Germinal center (tissue), 1 donor: Measurements from ENCODE around the gene NBDY.

Experiments used
- DNase-seq: peaks from one replicate; pipeline ENCODE4 v3.0.0; 2012; ENCODE audit warnings: mixed read lengths, low spot score

Gene NBDY

GRCh38 chrX:56785442-56785841 is 56.4 kb downstream of the NBDY start:
- DNase-seq = no peak

DNA sequence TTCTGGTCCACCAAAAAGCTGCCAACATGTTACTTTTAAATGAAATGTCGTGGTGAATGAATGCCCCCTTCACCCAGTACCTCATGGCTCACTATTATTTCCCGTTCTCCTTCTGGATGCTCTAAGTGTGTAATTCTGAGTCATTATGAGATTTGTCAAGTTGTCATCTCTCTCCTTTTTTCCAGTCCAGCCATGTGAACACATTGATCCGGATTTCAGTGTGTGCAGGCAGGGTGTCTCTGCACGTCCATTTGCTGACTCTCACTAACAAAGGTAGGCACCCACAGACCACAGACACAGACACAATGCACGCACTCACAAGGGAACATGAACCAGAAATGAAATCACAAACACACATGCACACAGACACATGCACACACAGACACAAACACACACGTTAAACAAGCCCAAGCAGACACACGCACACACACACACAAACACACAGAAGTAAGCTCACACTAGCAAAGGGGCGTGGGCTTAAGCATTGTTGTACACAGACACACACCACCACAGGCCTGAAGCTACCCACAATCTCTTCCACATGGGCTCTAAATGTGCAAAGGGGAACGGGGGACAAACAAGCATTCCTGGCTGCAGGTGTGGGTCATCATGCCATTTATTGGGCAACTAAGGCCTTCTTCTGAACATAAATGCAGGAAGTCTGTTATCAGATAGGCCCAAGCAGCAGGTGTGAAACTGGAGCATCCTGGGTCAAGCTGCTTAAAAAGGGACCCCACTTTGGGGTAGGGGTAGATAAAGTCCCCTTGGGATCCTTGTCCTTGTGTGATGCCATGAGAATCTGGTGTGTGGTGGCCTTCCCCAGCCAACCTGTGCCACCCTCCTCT is 58.1 kb downstream of the NBDY start:
- no peak for DNase-seq

DNA sequence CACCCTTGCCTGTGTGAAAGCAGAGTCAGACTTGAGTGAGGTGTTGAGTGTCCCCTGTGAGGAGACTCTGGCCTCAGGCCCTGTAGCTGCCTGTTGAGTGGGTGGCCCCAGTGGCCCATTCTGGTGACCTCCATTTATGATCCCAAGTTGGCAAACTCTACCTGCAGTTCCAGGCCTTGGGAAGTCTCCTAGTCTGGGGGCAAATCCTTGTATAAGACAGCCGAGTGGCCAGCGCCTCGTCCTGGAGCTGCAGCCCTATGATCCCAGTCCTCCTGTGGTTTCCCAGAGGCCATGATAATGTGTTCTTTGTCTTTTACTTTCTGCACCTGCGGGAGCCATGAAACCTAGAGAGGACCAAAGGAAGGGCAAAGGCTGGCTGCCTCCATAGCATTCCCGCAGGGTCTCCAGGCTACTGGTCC is 58.7 kb downstream of the NBDY start:
- no peak for DNase-seq

DNA sequence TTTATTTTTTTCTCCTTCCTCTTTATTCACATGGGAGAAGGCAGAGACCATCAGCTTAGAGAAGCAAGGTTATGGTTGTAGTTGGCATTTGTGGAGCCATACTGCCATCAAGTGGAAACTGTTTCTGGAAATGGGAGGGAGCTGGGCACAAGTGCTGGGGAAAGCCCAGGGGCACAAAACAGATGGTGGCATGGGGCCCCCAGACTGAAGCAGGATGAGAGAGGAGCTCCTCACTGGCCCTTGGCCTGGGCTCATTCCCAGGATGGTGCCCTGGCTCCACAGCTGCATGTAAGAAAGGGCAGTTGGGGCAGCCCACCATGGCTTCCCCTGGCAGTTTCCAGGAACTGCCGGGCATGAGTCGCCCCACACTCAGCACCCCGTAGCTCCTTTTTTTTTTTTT is 59.2 kb downstream of the NBDY start:
- DNase-seq = no peak

DNA sequence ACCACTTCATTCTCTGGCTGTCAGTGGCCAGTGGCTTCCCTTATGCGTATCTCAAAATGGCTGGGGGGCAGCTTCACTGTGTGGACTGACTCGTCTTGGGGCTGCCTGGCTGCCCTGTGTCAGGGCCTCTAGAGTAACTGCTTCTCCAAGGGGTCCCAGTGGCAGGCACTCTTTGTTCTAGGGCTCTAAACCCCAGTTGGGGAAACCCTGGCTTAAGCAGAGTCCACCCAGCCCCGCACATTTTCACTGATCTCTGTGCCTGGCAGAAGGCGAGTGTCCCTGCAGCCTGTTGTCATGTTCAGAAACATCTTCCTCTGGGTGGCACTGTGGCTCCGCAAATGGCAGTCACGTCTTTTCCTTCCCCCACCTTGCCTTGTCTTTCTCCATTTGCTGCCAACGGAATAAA is 59.7 kb downstream of the NBDY start:
- DNase-seq = no peak

- DNase-seq = no peak
Observed at GRCh38 chrX:56789518-56790070, 60.6 kb downstream of the NBDY start.

GRCh38 chrX:56790778-56791177 is 61.7 kb downstream of the NBDY start:
- DNase-seq = no peak

DNA sequence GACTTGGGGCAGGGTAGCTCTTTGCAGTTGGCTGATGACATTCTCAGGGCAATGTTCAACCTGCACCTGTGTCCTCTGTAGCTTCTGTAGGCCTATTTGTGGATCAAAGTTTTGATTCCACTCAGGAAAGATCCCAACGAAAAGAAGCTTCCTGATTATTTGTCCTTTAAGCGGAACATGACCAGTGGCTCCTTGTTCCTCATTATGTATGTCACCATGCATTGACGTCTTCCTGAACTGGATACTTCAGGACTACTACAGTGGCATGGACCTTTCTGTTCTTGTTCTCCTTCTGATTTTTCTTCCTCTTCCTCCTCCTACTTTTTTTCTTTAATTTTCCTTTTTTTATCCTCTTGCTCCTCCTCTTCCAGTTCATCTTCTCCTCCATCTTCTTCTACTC is 62.4 kb downstream of the NBDY start:
- no peak for DNase-seq

GRCh38 chrX:56792270-56793111 is 63.4 kb downstream of the NBDY start:
- no peak for DNase-seq

DNA sequence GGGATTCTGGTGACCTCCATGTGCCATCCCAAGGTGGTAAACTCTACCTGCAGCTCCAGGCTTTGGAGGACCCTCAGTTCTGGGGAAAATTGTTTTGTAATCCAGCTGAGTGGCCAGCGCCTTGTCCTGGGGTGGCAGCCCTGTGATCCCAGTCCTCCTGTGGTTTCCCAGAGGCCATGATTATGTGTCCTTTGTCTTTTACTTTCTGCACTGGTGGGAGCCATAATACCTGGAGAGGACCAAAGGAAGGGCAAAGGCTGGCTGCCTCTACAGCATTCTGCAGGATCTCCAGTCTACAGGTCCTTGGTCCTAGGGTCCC is 64.0 kb downstream of the NBDY start:
- DNase-seq = no peak

- DNase-seq = no peak
Observed at GRCh38 chrX:56793521-56794320, 64.7 kb downstream of the NBDY start.

- DNase-seq = no peak
Observed at GRCh38 chrX:56794404-56795230, 65.6 kb downstream of the NBDY start.

GRCh38 chrX:56795309-56795868 is 66.3 kb downstream of the NBDY start:
- no peak for DNase-seq

GRCh38 chrX:56796641-56797395 is 67.8 kb downstream of the NBDY start:
- no peak for DNase-seq

DNA sequence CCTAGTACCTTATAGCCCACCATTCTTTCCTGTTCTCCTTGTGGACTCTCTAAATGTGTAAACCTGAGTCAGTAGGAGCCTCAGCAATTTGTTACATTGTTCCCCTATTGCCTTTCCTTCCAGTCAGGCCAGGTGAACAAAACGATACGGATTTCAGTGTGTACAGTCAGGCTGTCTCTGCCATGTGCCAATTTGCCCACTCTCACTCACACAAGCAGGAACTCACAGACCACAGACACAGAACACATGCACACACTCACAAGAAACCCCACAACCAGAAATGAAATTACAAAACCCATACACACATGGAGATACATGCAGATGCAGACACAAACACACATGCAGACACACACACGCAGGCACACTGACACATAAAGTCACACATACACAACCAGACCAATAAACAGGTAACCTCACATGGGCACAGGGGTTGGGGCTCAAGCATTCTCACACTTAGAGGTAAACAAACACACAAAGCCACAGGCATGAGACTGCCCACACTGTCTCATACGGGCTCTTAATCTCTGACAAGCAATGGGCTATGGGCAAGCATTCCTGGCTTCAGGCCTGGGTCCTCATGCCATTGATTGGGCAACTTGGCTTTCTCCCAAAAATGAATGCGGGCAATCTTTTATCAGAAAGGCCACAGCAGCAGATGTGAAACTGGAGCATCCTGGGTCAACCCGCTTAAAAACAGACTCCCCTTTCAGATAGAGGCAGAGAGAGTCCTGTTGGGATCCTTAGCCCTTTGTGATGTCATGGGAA is 68.7 kb downstream of the NBDY start:
- no peak for DNase-seq

DNA sequence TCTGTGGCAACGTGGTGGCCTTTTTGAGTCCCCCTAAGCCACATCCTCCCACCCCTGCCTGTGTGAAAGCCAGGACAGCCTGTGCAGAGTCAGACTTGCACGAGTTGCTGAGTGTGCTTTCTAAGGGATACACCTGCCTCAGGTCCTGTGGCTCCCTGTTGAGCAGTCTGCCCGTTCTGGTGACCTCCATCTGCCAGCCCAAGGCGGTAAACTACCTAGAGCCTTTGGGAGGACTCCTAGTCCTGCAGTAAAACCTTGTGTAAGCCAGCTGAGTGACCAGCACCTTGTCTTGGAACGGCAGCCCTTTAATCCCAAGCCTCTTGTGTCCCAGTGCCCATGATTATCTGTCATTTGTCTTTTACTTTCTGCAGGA is 69.3 kb downstream of the NBDY start:
- no peak for DNase-seq

DNA sequence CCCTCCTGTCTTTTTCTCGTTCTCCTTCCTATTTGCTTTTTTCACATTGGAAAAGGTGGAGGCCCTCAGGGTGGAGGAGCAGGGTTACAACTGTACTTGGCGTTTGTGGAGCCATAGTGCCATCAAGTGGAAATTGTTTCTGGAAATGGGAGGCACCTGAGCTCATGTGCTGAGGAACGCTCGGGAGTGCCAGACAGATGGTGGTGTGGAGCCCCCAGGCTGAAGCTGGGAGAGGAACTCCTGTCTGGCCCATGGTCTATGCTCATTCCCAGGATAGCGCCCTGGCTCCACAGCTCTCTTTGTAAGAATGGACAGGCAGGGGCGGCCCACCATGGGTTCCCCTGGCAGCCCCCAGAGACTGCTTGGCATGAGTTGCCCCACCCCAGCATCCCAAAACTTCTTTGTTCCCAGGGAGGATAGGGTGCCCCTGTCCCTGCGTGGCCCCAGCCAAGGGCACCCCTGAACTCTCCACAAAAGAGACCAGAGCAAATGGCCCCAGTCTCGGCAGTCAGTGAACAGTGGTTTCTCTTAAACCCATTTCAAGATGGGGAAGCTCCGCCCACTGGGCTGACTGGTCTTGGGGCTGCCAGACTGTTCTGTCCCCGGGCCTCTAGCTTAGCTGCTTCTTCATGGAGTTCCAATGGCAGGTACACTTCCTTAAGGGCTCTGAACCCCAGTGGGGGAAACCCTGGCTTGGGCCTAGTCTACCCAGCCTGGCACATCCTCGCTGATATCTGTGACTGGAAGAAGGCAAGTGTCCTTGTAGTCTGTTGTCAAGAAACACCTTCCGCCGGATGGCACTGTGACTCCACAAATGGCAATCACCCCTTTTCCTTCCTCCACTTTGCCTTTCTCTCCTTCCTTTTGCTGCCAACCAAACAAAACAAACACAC is 70.1 kb downstream of the NBDY start:
- no peak for DNase-seq

DNA sequence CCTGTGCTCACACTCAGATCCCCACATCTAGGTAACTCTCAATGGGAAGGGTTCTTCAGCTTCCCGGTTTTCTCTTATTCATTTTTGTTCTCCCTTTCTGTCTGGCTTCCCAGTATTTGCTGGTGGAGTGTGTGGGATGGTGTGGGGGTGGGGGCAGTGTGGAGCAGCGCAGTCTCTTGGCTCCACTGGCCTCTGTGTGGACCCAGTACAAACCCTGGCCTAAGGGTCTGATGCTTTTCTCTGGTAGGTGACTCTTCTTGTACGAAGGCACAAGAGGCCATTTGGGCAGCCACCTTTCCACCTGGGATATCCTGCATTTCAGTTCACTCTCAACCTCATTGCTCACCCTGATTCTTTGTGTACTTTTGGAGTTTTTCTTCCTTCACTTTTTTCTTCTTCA is 71.3 kb downstream of the NBDY start:
- no peak for DNase-seq

- DNase-seq = peak; percentile 21
Observed at GRCh38 chrX:56800801-56801200, 71.8 kb downstream of the NBDY start.
